Panc1 (cell line): ENCODE results near the gene APLP2. TPM values are rescaled to one million over a fixed set of nuclear protein-coding genes. Genes with fewer than 3 reads are reported as not detected.
A peak's percentile ranks its signal among the peaks of the same experiment; 100 is the strongest.

ENCODE experiments used
- ATAC-seq: fragments of 200-7000 bp; cut with Tn5 transposase; 2 replicates; pipeline ENCODE4 v1.9.1; 2020; ENCODE audit warnings: mild to moderate bottlenecking, moderate library complexity
- BruUV-seq: library from RNA; stranded (reverse); fragments of 400-500 nt; replicated peaks from 2 replicates; lab custom pipeline; 2021; lab: Mats Ljungman, UMichigan
- CTCF ChIA-PET: fragments of 300-600 bp; sonication (Branson Sonifier 250); formaldehyde crosslinking; loops from one replicate; lab custom pipeline; 2022; ENCODE audit warnings: antibody characterized with exemption; lab: Charles Lee
- POLR2A ChIA-PET: fragments of 300-600 bp; sonication (Branson Sonifier 250); formaldehyde crosslinking; loops from one replicate; lab custom pipeline; 2022; ENCODE audit warnings: antibody characterized with exemption; lab: Charles Lee
- DNase-seq: peaks from one replicate; pipeline ENCODE4 v3.0.0-alpha.2; 2010; ENCODE audit warnings: low read depth, low spot score
- H3K27ac ChIP-seq: 2 replicates; pipeline ENCODE4 v1.5.1; 2011; ENCODE audit warnings: mild to moderate bottlenecking, low read length, inconsistent platforms
- H3K27me3 ChIP-seq: fragments of 200-500 bp; sonication (Bioruptor generic); 2 replicates; pipeline ENCODE4 v1.6.0; 2014; ENCODE audit warnings: low read length, inconsistent platforms; ENCODE audit not compliant: control insufficient read depth, insufficient read depth
- H3K36me3 ChIP-seq: fragments of 200-500 bp; sonication (Bioruptor generic); 2 replicates; pipeline ENCODE4 v1.5.1; 2014; ENCODE audit warnings: inconsistent platforms, mild to moderate bottlenecking, low read length, moderate library complexity; ENCODE audit not compliant: control insufficient read depth, insufficient read depth
- H3K4me1 ChIP-seq: 2 replicates; pipeline ENCODE4 v1.5.1; 2011; ENCODE audit warnings: inconsistent platforms, mild to moderate bottlenecking, low read length, moderate library complexity; ENCODE audit not compliant: control insufficient read depth, insufficient read depth
- H3K4me3 ChIP-seq, 2 experiments: 2 replicates each; pipeline ENCODE4 v1.5.1; 2011 to 2012; ENCODE audit warnings: low read depth in 2 of 2, low read length in 2 of 2, mild to moderate bottlenecking in 2 of 2, inconsistent platforms in 1 of 2, moderate library complexity in 1 of 2
- H3K9me3 ChIP-seq: fragments of 200-500 bp; sonication (Bioruptor generic); 2 replicates; pipeline ENCODE4 v1.5.1; 2014; ENCODE audit warnings: low read depth, mild to moderate bottlenecking, inconsistent platforms, low read length, moderate library complexity; ENCODE audit not compliant: control insufficient read depth, insufficient read depth
- CTCF ChIP-seq: fragments of 450-650 bp; IDR thresholded peaks from 2 replicates; pipeline ENCODE4 v1.5.1; 2017; ENCODE audit warnings: mild to moderate bottlenecking
- POLR2AphosphoS5 ChIP-seq: IDR thresholded peaks from 2 replicates; pipeline ENCODE4 v1.6.1; 2012; ENCODE audit warnings: mild to moderate bottlenecking, low read depth, low read length, moderate library complexity
- REST ChIP-seq, 2 experiments: IDR thresholded peaks; 2 replicates each; pipeline ENCODE4 v1.6.1; 2011 to 2012; ENCODE audit warnings: low read depth in 2 of 2, control low read depth in 1 of 2, low read length in 1 of 2, mild to moderate bottlenecking in 1 of 2, moderate library complexity in 1 of 2; ENCODE audit not compliant: insufficient read depth in 1 of 2
- SIN3A ChIP-seq: IDR thresholded peaks from 2 replicates; pipeline ENCODE4 v1.6.1; 2012; ENCODE audit warnings: low read depth, mild to moderate bottlenecking, low read length, moderate library complexity, borderline replicate concordance; ENCODE audit not compliant: insufficient read depth
- TCF7L2 ChIP-seq: IDR thresholded peaks from 2 replicates; pipeline ENCODE4 v1.6.1; 2011; ENCODE audit warnings: mild to moderate bottlenecking, low read depth, low read length, inconsistent platforms
- in situ Hi-C: cut with HindIII; loops from 2 replicates; pipeline ENCODE4 v1.10.0; 2016; ENCODE audit warnings: low sequenced_read_pairs, low pct_unique_long_range_greater_than_20kb
- intact Hi-C: fragments of 100-400 bp; cut with micrococcal nuclease; formaldehyde crosslinking; loops from one replicate; pipeline ENCODE4 v1.10.0; 2022; ENCODE audit not compliant: unreplicated experiment
- total RNA-seq: library from RNA; stranded (reverse); gene quantifications from one replicate; pipeline ENCODE4 v1.2.1, GENCODE V29; 2021; ENCODE audit not compliant: unreplicated experiment

Gene APLP2
- total RNA-seq, 1 experiment from 2014 or later = 589 TPM

GRCh38 chr11:130159657-130160497 is 90.2 kb downstream of the APLP2 start, which contains the start of gene ST14:
TSS of gene ST14 (plus strand) at chr11:130159782. CDS start at chr11:130159980, 198 bp downstream.
- CTCF ChIA-PET = no interaction called here
- POLR2A ChIA-PET = no interaction called here
- no peak for DNase-seq
- TF ChIP-seq REST (IDR thresholded peaks at IDR 0.05; ENCODE audit: insufficient read depth in 1 of 2, low read depth in 2 of 2, low read length in 1 of 2) (no peak), SIN3A (no peak), CTCF (no peak), TCF7L2 (no peak), POLR2AphosphoS5 (no peak)
- Histone ChIP-seq H3K36me3 (no peaks in the 10 kb centered on the region; the same call in 1 of the 2 replicates), H3K27ac (no peak within 1 kb of the TSS), H3K9me3 (no peaks in the 10 kb centered on the region), H3K4me1 (0 out of 2 replicates have a peak, but pooled peaks cover 5% of the 10 kb centered on the region), H3K27me3 (peaks cover 16% of the 10 kb centered on the region), H3K4me3 (peak within 1 kb of the TSS; percentile 24 to 25)
- intact Hi-C loops = no loop called here
- in situ Hi-C loops = no loop called here
- ATAC-seq = peak; percentile 34; the same call in 1 of the 2 replicates
- no TSS peak for BruUV-seq

- no peak overlapping the region for H3K27ac ChIP-seq
Measured at GRCh38 chr11:130160498-130161155, 90.9 kb downstream of the APLP2 start.

More at GRCh38 chr11:130160498-130161155, 90.9 kb downstream of the APLP2 start:
- DNase-seq (no peak), ATAC-seq (peak; percentile 2; the same call in 1 of the 2 replicates)
- Histone ChIP-seq H3K4me3 (peak overlapping the region in 1 of 2 experiments; percentile 24; a peak in 2 of 4 replicates), H3K36me3 (no peaks in the 10 kb centered on the region; the same call in 1 of the 2 replicates), H3K4me1 (0 out of 2 replicates have a peak, but pooled peaks cover 5% of the 10 kb centered on the region), H3K9me3 (no peaks in the 10 kb centered on the region), H3K27me3 (peaks cover 16% of the 10 kb centered on the region)
- ChIA-PET POLR2A (no interaction called here), CTCF (interaction anchor here (0.6 kb wide), 1 partner anchor 28 kb away, joined by 4 read pairs; no protein-coding TSS in a partner anchor)
- in situ Hi-C loops = no loop called here
- intact Hi-C loops = no loop called here
- TF ChIP-seq TCF7L2 (no peak), CTCF (no peak), POLR2AphosphoS5 (no peak)
- BruUV-seq = no TSS peak
